SK-N-MC (cell line): ENCODE results near the gene RNF150.

Experiments used
- EZH2 ChIP-seq: fragments of 200-600 bp; sonication (generic); IDR thresholded peaks from one replicate; pipeline ENCODE4 v1.6.1; 2017; ENCODE audit warnings: antibody characterized with exemption
- POLR2AphosphoS5 ChIP-seq: IDR thresholded peaks from 2 replicates; pipeline ENCODE4 v1.6.1; 2012; ENCODE audit warnings: mild to moderate bottlenecking, low read depth, low read length, borderline replicate concordance

- TF ChIP-seq EZH2 (no peak), POLR2AphosphoS5 (no peak)
Measured at GRCh38 chr4:140971077-140971792, 162.0 kb downstream of the RNF150 start.
